WERI-Rb-1 (cell line): ENCODE measurements around the gene NEUROD6.

Source experiments
- DNase-seq: peaks from one replicate; pipeline ENCODE4 v3.0.0-alpha.2; 2020
- H3K27ac ChIP-seq: fragments of 250-450 bp; sonication (Bioruptor Pico); 2 replicates; pipeline ENCODE4 v1.5.1; 2020; ENCODE audit warnings: mild to moderate bottlenecking, moderate library complexity
- H3K27me3 ChIP-seq: fragments of 250-450 bp; sonication (Bioruptor Pico); 2 replicates; pipeline ENCODE4 v1.5.1; 2021; ENCODE audit warnings: mild to moderate bottlenecking, low read depth, moderate library complexity; ENCODE audit not compliant: insufficient read depth, severe bottlenecking
- H3K36me3 ChIP-seq: fragments of 250-450 bp; sonication (Bioruptor Pico); 2 replicates; pipeline ENCODE4 v1.5.1; 2020; ENCODE audit warnings: mild to moderate bottlenecking, moderate library complexity
- H3K4me3 ChIP-seq: 2 replicates; pipeline ENCODE4 v1.5.1; 2011; ENCODE audit warnings: low read depth, mild to moderate bottlenecking, control low read depth, low read length
- H3K9me3 ChIP-seq: fragments of 250-450 bp; sonication (Bioruptor Pico); 2 replicates; pipeline ENCODE4 v1.5.1; 2021; ENCODE audit warnings: mild to moderate bottlenecking, moderate library complexity; ENCODE audit not compliant: severe bottlenecking
- CTCF ChIP-seq: IDR thresholded peaks from 2 replicates; pipeline ENCODE4 v1.5.1; 2011; ENCODE audit warnings: low read depth, mild to moderate bottlenecking, control low read depth, inconsistent platforms, low read length

The NEUROD6 gene

GRCh38 chr7:31340603-31341002 lies at the start of gene NEUROD6:
NEUROD6 (minus strand) TSS chr7:31340726; CDS start chr7:31339268, 1,458 bp downstream.
- no peaks in the 10 kb centered on the region for H3K36me3 ChIP-seq
- DNase-seq, result no peak
- no peak within 1 kb of the TSS for H3K4me3 ChIP-seq
- H3K27ac ChIP-seq, result no peak within 1 kb of the TSS
- H3K9me3 ChIP-seq, result no peaks in the 10 kb centered on the region
- TF ChIP-seq CTCF, result no peak
- H3K27me3 ChIP-seq, result peaks cover 16% of the 10 kb centered on the region

- H3K27me3 ChIP-seq, result peaks cover 2% of the 10 kb centered on the region
- no peaks in the 10 kb centered on the region for H3K36me3 ChIP-seq
- H3K4me3 ChIP-seq, result no peak overlapping the region
- H3K27ac ChIP-seq, result no peak overlapping the region
- H3K9me3 ChIP-seq, result no peaks in the 10 kb centered on the region
- DNase-seq, result no peak
- TF ChIP-seq CTCF, result no peak
These were observed 43.9 kb upstream of the NEUROD6 start for GRCh38 chr7:31384466-31384865.

- no peaks in the 10 kb centered on the region for H3K36me3 ChIP-seq
- TF ChIP-seq CTCF, result no peak
- H3K4me3 ChIP-seq, result no peak overlapping the region
- H3K9me3 ChIP-seq, result no peaks in the 10 kb centered on the region
- peaks cover 5% of the 10 kb centered on the region for H3K27me3 ChIP-seq
- no peak for DNase-seq
- no peak overlapping the region for H3K27ac ChIP-seq
These were observed 42.2 kb upstream of the NEUROD6 start for GRCh38 chr7:31382722-31383121.

DNA sequence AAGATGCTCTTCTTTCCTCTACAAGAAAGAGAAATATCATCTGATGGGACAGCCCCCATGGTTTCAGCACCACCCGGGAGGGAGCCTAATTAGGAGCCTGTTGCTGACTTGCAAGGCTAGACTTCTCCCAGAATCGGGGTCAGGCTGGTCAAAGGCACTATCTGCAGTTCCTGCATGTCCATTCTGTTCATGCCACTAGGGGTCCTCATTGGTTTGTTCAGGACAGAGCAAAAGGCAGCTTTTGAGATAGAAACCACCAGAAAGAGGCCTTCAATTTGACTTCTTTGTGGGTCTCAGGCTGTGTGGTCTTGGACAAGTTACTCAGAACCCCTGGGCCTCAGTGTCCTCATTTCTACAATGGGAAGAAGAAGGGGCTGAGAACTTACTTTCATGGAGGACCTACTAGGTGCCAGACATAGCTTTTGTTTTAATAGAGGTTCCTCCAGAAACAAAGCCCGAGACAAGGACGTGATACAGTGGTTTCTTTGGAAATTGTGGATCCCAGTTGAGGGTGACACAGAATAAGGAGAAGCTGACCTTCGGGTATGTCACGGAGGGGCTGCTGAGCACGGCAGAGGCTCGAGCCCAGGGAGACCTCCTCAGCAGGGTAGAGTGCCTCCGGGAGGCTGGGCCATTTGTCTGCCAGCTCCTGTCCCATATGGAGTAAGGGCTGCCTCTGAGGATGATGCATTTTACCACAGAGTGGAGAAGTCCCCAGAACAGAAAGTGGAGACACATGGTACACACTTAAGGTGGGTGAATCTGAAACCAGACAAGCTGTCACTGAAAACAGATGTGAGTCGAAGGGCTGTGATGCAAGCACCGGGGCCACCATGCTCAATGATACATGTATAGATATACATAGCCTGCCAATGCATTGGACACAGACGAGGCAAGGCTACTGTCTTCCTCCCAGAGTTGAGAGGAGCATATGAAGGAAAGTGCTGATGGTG lies 33.1 kb upstream of the NEUROD6 start:
- TF ChIP-seq CTCF, result peak; percentile 81
- H3K27me3 ChIP-seq, result peaks cover 24% of the 10 kb centered on the region
- H3K36me3 ChIP-seq, result no peaks in the 10 kb centered on the region
- no peaks in the 10 kb centered on the region for H3K9me3 ChIP-seq
- H3K4me3 ChIP-seq, result no peak overlapping the region
- peak; percentile 57 for DNase-seq
- no peak overlapping the region for H3K27ac ChIP-seq

DNA sequence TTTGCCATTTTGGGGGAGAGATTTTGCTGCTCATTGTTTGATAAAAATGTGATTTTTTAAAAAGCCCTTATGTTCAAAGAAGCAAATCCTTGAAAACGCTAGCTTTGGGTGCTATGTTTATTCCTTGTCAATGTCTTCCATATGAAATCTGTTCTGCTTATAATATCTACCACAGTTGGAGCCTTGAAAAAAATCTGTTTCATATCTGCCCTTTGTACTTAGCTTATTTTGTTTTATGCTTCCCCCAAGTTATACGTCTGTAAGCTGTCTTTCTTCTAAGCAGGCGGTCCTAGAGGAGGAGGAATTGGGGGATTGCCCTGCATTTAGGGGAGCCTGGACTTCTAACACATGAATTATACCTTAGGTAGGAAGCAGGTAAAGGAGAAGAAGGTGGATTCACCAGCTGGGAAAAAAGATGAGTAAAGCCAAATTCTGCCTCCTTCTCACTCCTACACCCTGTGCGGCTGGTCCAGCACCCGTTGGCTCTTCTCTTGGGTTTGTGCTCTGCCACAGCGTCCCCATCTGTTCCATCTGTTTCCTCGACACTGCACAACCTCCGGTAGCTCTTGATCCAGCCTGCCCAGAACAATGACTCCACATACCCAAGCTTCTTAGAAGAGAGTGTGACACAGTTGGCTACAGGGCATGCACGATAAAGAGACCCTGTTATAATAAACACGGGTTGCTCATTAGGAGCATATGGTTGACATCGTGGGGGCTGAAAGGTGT lies 31.9 kb upstream of the NEUROD6 start:
- H3K27me3 ChIP-seq, result peaks cover 22% of the 10 kb centered on the region
- no peak overlapping the region for H3K4me3 ChIP-seq
- no peaks in the 10 kb centered on the region for H3K9me3 ChIP-seq
- no peak for TF ChIP-seq CTCF
- no peak for DNase-seq
- H3K27ac ChIP-seq, result no peak overlapping the region
- H3K36me3 ChIP-seq, result no peaks in the 10 kb centered on the region
